ENCODE data around the gene ANKRD13C. TPM values are rescaled to one million over a fixed set of nuclear protein-coding genes. Genes with fewer than 3 reads are reported as not detected.

ANKRD13C gene
- total and polyA plus RNA-seq, 4 donors, result 3.3 to 14.1 (median 8.3) TPM

- WGBS, result 87% methylated on average over 5 of the region's 5 CpGs
- peaks cover 0 to 2% (median 0%) of the 10 kb centered on the region in 4 donors for H3K4me1 ChIP-seq (ENCODE audit: control insufficient read depth in 4 of 4, insufficient read depth in 4 of 4, low read length in 3 of 4)
- TF ChIP-seq FOXA2 (IDR thresholded peaks at IDR 0.05) (no peak), FOXA1 (IDR thresholded peaks at IDR 0.05) (no peak), EGR1 (IDR thresholded peaks at IDR 0.05; ENCODE audit: low read depth in 2 of 2) (no peak), HNF4A (conservative IDR thresholded peaks at IDR 0.05) (no peak), JUND (IDR thresholded peaks at IDR 0.05) (no peak), REST (IDR thresholded peaks at IDR 0.05) (no peak), ATF3 (IDR thresholded peaks at IDR 0.05) (no peak), YY1 (IDR thresholded peaks at IDR 0.05) (no peak), TAF1 (conservative IDR thresholded peaks at IDR 0.05) (no peak), RAD21 (IDR thresholded peaks at IDR 0.05) (no peak), MAX (IDR thresholded peaks at IDR 0.05) (no peak), GABPA (IDR thresholded peaks at IDR 0.05 in 1 of 2, conservative IDR thresholded peaks at IDR 0.05 in 1 of 2) (no peak), SP1 (IDR thresholded peaks at IDR 0.05) (no peak), HNF4G (IDR thresholded peaks at IDR 0.05) (no peak), ZBTB33 (IDR thresholded peaks at IDR 0.05) (no peak)
- H3K36me3 ChIP-seq (ENCODE audit: control insufficient read depth in 4 of 4, insufficient read depth in 3 of 4, low read depth in 1 of 4, low read length in 3 of 4), result no peaks in the 10 kb centered on the region
- no peaks in the 10 kb centered on the region for H3K9me3 ChIP-seq (ENCODE audit: control insufficient read depth in 4 of 4, low read length in 3 of 4)
- no peaks in the 10 kb centered on the region for H3K27me3 ChIP-seq (ENCODE audit: control insufficient read depth in 4 of 4, insufficient read depth in 4 of 4, low read length in 3 of 4)
- H3K27ac ChIP-seq (ENCODE audit: low read depth in 1 of 2, low read length in 2 of 2), result no peak overlapping the region
- no peak for DNase-seq (ENCODE audit: low spot score)
- H3K4me3 ChIP-seq (ENCODE audit: low read depth in 1 of 3, low read length in 3 of 3), result no peak overlapping the region
- H3K9ac ChIP-seq (ENCODE audit: low read depth in 1 of 2, low read length in 2 of 2), result no peak overlapping the region
These were observed 5.8 kb upstream of the ANKRD13C start for GRCh38 chr1:70360321-70360720.

- Histone ChIP-seq H3K9me3 (ENCODE audit: control insufficient read depth in 4 of 4, low read length in 3 of 4) (no peaks in the 10 kb centered on the region), H3K36me3 (ENCODE audit: control insufficient read depth in 4 of 4, insufficient read depth in 3 of 4, low read depth in 1 of 4, low read length in 3 of 4) (no peaks in the 10 kb centered on the region), H3K9ac (ENCODE audit: low read depth in 1 of 2, low read length in 2 of 2) (no peak overlapping the region), H3K27me3 (ENCODE audit: control insufficient read depth in 4 of 4, insufficient read depth in 4 of 4, low read length in 3 of 4) (no peaks in the 10 kb centered on the region), H3K4me3 (ENCODE audit: low read depth in 1 of 3, low read length in 3 of 3) (no peak overlapping the region), H3K27ac (ENCODE audit: low read depth in 1 of 2, low read length in 2 of 2) (no peak overlapping the region), H3K4me1 (ENCODE audit: control insufficient read depth in 4 of 4, insufficient read depth in 4 of 4, low read length in 3 of 4) (peaks cover 0 to 4% (median 1%) of the 10 kb centered on the region in 4 donors)
- no peak for DNase-seq (ENCODE audit: low spot score)
- 75% methylated on average over 7 of the region's 7 CpGs for WGBS
- TF ChIP-seq HNF4A (conservative IDR thresholded peaks at IDR 0.05) (peak; percentile 35 to 37), RXRA (IDR thresholded peaks at IDR 0.05) (no peak)
These were observed 4.5 kb upstream of the ANKRD13C start for GRCh38 chr1:70358921-70359564.

Data from liver (tissue), 9 donors.